ENCODE measurements around the gene PSMD5. TPM values are rescaled to one million over a fixed set of nuclear protein-coding genes. Genes with fewer than 3 reads are reported as not detected.

PSMD5 gene
- total RNA-seq, 3 donors from 2014 or later = 30.1 to 46.9 (median 32.3) TPM

DNA sequence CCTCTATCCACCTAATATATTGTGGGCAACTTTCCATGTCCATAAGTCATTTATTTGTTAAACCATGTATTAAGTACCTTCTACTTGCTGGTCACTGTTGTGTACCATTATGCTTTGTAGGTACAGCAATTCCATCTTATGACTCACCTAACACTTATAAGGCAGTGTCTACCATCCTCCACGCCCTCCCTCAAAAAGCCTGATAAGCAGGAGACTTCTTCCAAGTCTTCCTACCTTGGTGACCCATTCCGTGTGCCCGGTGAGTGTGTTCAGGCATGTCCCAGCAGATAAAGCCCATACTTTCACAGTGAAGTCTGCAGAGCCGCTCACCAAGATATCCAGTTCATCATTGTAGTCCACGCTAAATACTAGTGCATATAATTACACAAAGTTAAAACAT, 66.9 kb downstream of the PSMD5 start:
- no peak for DNase-seq
- Histone ChIP-seq H3K9me3 (no peaks in the 10 kb centered on the region), H3K4me3 (no peak overlapping the region), H3K4me1 (ENCODE audit: low read depth) (no peaks in the 10 kb centered on the region), H3K36me3 (ENCODE audit: low read depth) (no peaks in the 10 kb centered on the region)
- intact Hi-C loops (cut with DNase I, micrococcal nuclease) = no loop called here
- ATAC-seq = no peak
- TF ChIP-seq, protein P1, sequence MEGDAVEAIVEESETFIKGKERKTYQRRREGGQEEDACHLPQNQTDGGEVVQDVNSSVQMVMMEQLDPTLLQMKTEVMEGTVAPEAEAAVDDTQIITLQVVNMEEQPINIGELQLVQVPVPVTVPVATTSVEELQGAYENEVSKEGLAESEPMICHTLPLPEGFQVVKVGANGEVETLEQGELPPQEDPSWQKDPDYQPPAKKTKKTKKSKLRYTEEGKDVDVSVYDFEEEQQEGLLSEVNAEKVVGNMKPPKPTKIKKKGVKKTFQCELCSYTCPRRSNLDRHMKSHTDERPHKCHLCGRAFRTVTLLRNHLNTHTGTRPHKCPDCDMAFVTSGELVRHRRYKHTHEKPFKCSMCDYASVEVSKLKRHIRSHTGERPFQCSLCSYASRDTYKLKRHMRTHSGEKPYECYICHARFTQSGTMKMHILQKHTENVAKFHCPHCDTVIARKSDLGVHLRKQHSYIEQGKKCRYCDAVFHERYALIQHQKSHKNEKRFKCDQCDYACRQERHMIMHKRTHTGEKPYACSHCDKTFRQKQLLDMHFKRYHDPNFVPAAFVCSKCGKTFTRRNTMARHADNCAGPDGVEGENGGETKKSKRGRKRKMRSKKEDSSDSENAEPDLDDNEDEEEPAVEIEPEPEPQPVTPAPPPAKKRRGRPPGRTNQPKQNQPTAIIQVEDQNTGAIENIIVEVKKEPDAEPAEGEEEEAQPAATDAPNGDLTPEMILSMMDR (IDR thresholded peaks at IDR 0.05) = no peak

DNA sequence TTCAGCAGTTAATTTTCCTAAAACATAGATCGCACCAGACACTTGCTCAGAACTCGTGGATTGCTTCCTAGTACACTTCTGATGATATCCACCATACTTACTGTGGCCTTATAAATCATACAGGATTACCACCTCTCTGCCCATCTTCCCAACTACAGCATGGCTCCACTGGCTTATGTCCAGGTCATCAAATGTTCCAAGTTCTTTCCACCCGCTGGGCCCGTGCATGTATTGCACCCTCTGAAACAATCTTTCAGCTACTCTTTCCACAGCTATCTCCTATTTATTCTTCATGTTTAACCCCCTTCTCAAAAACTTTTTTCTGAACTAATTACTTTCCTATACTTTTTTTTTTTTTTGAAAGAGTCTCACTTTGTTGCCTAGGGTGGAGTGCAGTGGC, 68.0 kb downstream of the PSMD5 start:
- Histone ChIP-seq H3K4me3 (no peak overlapping the region), H3K4me1 (ENCODE audit: low read depth) (no peaks in the 10 kb centered on the region), H3K9me3 (no peaks in the 10 kb centered on the region), H3K36me3 (ENCODE audit: low read depth) (no peaks in the 10 kb centered on the region)
- ATAC-seq (no peak), DNase-seq (no peak)
- intact Hi-C loops (cut with DNase I, micrococcal nuclease) = no loop called here
- TF ChIP-seq, protein P1 (IDR thresholded peaks at IDR 0.05) = no peak

DNA sequence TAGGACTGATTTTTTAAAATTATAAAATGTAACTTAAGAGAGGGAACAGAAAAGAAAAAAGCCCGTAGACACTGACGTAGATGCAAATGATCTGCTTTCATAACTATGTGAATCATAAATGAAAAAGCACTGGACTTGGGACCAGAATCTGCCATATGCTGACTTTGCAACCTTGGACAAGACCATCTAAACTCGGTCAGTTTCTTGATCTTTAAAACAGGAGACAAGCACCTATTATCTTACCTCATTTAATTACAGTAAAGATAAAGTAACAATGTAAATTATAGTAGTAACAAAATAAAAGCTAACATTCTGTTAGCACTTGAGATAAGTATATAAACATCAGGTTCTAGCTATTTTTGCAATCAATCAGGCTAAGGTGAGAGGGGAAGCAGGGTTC, 69.5 kb downstream of the PSMD5 start:
- H3K4me1 ChIP-seq (ENCODE audit: low read depth) = no peaks in the 10 kb centered on the region

DNA sequence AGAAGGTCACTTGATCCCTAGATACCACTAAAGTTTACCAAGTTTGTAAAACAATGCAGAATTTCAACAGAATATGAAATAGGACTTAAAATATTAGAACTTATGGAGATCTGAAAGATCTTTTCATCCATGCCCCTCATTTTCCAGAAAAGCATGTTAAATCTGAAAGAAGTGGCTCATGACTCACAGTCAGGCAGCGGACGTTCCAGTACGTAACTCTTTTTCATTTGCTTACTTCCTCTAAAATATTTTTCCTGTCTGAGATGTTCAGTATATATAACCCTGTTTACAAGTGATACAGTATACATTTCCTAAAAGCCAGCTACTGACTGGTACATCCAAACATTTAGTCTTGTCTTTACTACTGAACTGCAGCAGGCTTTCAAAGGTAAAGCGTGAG, 71.8 kb downstream of the PSMD5 start:
- DNase-seq (no peak), ATAC-seq (no peak)
- Histone ChIP-seq H3K36me3 (ENCODE audit: low read depth) (no peaks in the 10 kb centered on the region), H3K4me3 (no peak overlapping the region), H3K9me3 (no peaks in the 10 kb centered on the region), H3K4me1 (ENCODE audit: low read depth) (no peaks in the 10 kb centered on the region)
- TF ChIP-seq, protein P1 (IDR thresholded peaks at IDR 0.05) = no peak
- intact Hi-C loops (cut with DNase I, micrococcal nuclease) = no loop called here

More for the DNA sequence above, 69.5 kb downstream of the PSMD5 start:
- no peak for DNase-seq
- no peak for ATAC-seq
- H3K9me3 ChIP-seq = no peaks in the 10 kb centered on the region
- no peak overlapping the region for H3K4me3 ChIP-seq
- TF ChIP-seq, protein P1 (IDR thresholded peaks at IDR 0.05) = no peak
- intact Hi-C loops (cut with DNase I, micrococcal nuclease) = no loop called here
- H3K36me3 ChIP-seq (ENCODE audit: low read depth) = no peaks in the 10 kb centered on the region

DNA sequence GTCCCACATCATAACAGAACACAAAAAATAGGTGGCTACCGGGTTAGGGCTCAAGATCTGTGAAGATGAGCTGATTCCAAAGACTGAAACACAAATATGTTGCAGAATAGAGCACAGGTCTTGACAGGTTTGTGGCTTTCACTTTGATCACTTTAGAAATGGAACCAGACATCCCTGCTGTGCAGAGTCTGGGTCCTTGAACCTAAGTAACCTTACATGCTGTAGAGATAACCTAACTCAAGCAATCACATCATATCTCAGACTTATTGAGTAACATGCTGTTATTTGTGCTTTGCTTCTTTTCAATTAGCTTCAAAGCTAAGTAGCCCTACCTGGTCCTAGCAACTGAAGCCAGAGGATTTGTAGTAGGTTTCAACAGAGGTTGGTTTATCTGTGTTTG, 73.8 kb downstream of the PSMD5 start:
- H3K4me3 ChIP-seq = no peak overlapping the region
- no peak for DNase-seq
- H3K36me3 ChIP-seq (ENCODE audit: low read depth) = no peaks in the 10 kb centered on the region
- no peak for ATAC-seq
- intact Hi-C loops (cut with DNase I, micrococcal nuclease) = no loop called here
- TF ChIP-seq, protein P1 (IDR thresholded peaks at IDR 0.05) = no peak
- H3K9me3 ChIP-seq = no peaks in the 10 kb centered on the region
- no peaks in the 10 kb centered on the region for H3K4me1 ChIP-seq (ENCODE audit: low read depth)

DNA sequence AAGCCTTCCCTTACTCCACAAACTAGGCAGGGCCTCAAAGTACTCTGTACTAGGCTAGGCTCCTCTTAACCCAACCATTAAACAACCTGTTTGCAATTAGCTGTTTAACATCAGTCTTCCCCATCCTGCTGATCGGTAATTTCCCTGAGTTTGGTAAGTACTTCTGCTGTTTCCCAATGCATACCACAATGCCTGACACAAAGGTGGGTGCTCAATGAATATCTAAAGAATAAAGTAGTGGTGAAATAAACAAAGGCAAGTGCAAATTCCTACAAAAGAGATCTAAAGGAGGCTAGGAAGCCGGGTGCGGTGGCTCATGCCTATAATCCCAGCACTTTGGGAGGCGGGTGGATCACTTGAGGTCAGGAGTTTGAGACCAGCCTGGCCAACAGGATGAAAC, 74.5 kb downstream of the PSMD5 start:
- DNase-seq (no peak), ATAC-seq (no peak)
- no peaks in the 10 kb centered on the region for H3K9me3 ChIP-seq
- H3K4me1 ChIP-seq (ENCODE audit: low read depth) = no peaks in the 10 kb centered on the region
- no peaks in the 10 kb centered on the region for H3K36me3 ChIP-seq (ENCODE audit: low read depth)
- intact Hi-C loops (cut with DNase I, micrococcal nuclease) = no loop called here
- TF ChIP-seq, protein P1 (IDR thresholded peaks at IDR 0.05) = no peak
- H3K4me3 ChIP-seq = no peak overlapping the region

All from mucosa of descending colon (tissue), 3 donors.